ENCODE results near the gene ALKAL2.

Gene ALKAL2

GRCh38 chr2:269356-270030 is 18.4 kb downstream of the ALKAL2 start:
- DNase-seq: no peak

- DNase-seq: no peak
Measured at GRCh38 chr2:268323-268722, 19.6 kb downstream of the ALKAL2 start.

GRCh38 chr2:264493-265468 is 23.1 kb downstream of the ALKAL2 start, which contains the start of gene ACP1:
Gene ACP1, plus strand, starts transcription at chr2:264947. Its CDS starts 18 bp downstream, at chr2:264965.
- DNase-seq: peak; percentile 70

GRCh38 chr2:263774-264492 is 24.0 kb downstream of the ALKAL2 start, which contains the start of gene SH3YL1:
Gene SH3YL1, minus strand, starts transcription at chr2:264032. Its CDS starts 48 bp downstream, at chr2:263984.
- DNase-seq: no peak

GRCh38 chr2:263022-263738 is 24.7 kb downstream of the ALKAL2 start:
- no peak for DNase-seq

GRCh38 chr2:262117-262516 is 25.8 kb downstream of the ALKAL2 start:
- no peak for DNase-seq

- DNase-seq: no peak
Measured at GRCh38 chr2:260507-261161, 27.3 kb downstream of the ALKAL2 start.

GRCh38 chr2:259789-260331 is 28.0 kb downstream of the ALKAL2 start:
- DNase-seq: no peak

GRCh38 chr2:258933-259332 is 29.0 kb downstream of the ALKAL2 start:
- DNase-seq: no peak

- no peak for DNase-seq
Measured at GRCh38 chr2:257842-258241, 30.0 kb downstream of the ALKAL2 start.

GRCh38 chr2:257429-257828 is 30.5 kb downstream of the ALKAL2 start:
- no peak for DNase-seq

- DNase-seq: no peak
Measured at GRCh38 chr2:256094-256493, 31.8 kb downstream of the ALKAL2 start.

- no peak for DNase-seq
Measured at GRCh38 chr2:255195-255594, 32.7 kb downstream of the ALKAL2 start.

- DNase-seq: no peak
Measured at GRCh38 chr2:254241-254640, 33.6 kb downstream of the ALKAL2 start.

GRCh38 chr2:253202-253638 is 34.7 kb downstream of the ALKAL2 start:
- DNase-seq: no peak

GRCh38 chr2:252001-252602 is 35.8 kb downstream of the ALKAL2 start:
- no peak for DNase-seq

- DNase-seq: no peak
Measured at GRCh38 chr2:249538-250042, 38.3 kb downstream of the ALKAL2 start.

GRCh38 chr2:248724-249123 is 39.2 kb downstream of the ALKAL2 start:
- no peak for DNase-seq

- DNase-seq: peak; percentile 57
Measured at GRCh38 chr2:246489-247144, 41.3 kb downstream of the ALKAL2 start.

GRCh38 chr2:244547-244946 is 43.3 kb downstream of the ALKAL2 start:
- no peak for DNase-seq

Data from amniotic stem cell (primary cell).